HEK293 (cell line): ENCODE data around the gene MRTFB.

ENCODE experiments used
- CTCF ChIA-PET: fragments of 350-600 bp; formaldehyde crosslinking; extraction: SDS; loops from one replicate; lab custom pipeline; 2021; ENCODE audit warnings: antibody characterized with exemption; lab: Yijun Ruan, JAX
- POLR2A ChIA-PET: fragments of 300-600 bp; formaldehyde crosslinking; extraction: SDS; loops from one replicate; lab custom pipeline; 2020; ENCODE audit warnings: antibody characterized with exemption, inconsistent platforms; lab: Yijun Ruan, JAX
- H3K27ac ChIP-seq: fragments of 200-500 bp; sonication (Bioruptor generic); 2 replicates; pipeline ENCODE4 v1.5.1; 2014; ENCODE audit warnings: low read depth, low read length, control low read depth, inconsistent platforms; ENCODE audit errors: extremely low read depth
- H3K36me3 ChIP-seq, 2 experiments: fragments of 200-500 bp in 1 of 2; sonication (Bioruptor generic) in 1 of 2; 1 replicate in 1 of 2; 2 replicates in 1 of 2; pipeline ENCODE4 v1.5.1; 2014 to 2017; ENCODE audit warnings: inconsistent platforms in 2 of 2, low read length in 2 of 2; ENCODE audit not compliant: control insufficient read depth in 2 of 2, insufficient read depth in 1 of 2
- H3K4me1 ChIP-seq: fragments of 200-500 bp; sonication (Bioruptor generic); 2 replicates; pipeline ENCODE4 v1.5.1; 2014; ENCODE audit warnings: mild to moderate bottlenecking, low read length, inconsistent platforms; ENCODE audit not compliant: control insufficient read depth, insufficient read depth
- H3K4me3 ChIP-seq: 2 replicates; pipeline ENCODE4 v1.5.1; 2011; ENCODE audit warnings: low read depth, mild to moderate bottlenecking, control low read depth, low read length, moderate library complexity
- H3K9me3 ChIP-seq: fragments of 200-500 bp; sonication (Bioruptor generic); 2 replicates; pipeline ENCODE4 v1.5.1; 2014; ENCODE audit warnings: low read depth, low read length, inconsistent platforms; ENCODE audit not compliant: control insufficient read depth, insufficient read depth
- BCL11B ChIP-seq: fragments of 450-650 bp; formaldehyde crosslinking; IDR thresholded peaks from 2 replicates; pipeline ENCODE4 v1.5.1; 2016; ENCODE audit warnings: low read depth, missing biosample characterization, missing genetic modification characterization
- MYNN ChIP-seq: fragments of 450-650 bp; formaldehyde crosslinking; IDR thresholded peaks from 2 replicates; pipeline ENCODE4 v1.5.1; 2016; ENCODE audit warnings: missing biosample characterization, missing genetic modification characterization, borderline replicate concordance
- PRDM1 ChIP-seq: fragments of 450-650 bp; formaldehyde crosslinking; IDR thresholded peaks from 2 replicates; pipeline ENCODE4; 2016; ENCODE audit warnings: missing biosample characterization, missing genetic modification characterization
- REST ChIP-seq: fragments of 450-650 bp; formaldehyde crosslinking; IDR thresholded peaks from 2 replicates; pipeline ENCODE4 v1.5.1; 2016; ENCODE audit warnings: missing biosample characterization, missing genetic modification characterization
- TCF7L2 ChIP-seq: IDR thresholded peaks from 2 replicates; pipeline ENCODE4 v1.6.1; 2011; ENCODE audit warnings: low read depth, mild to moderate bottlenecking, inconsistent platforms, low read length, moderate library complexity, borderline replicate concordance
- TSHZ1 ChIP-seq: fragments of 450-650 bp; formaldehyde crosslinking; IDR thresholded peaks from 2 replicates; pipeline ENCODE4 v1.5.1; 2016; ENCODE audit warnings: missing biosample characterization, missing genetic modification characterization, borderline replicate concordance
- YY2 ChIP-seq: fragments of 450-650 bp; formaldehyde crosslinking; IDR thresholded peaks from 2 replicates; pipeline ENCODE4 v1.5.1; 2016; ENCODE audit warnings: missing biosample characterization, missing genetic modification characterization
- ZBTB10 ChIP-seq: fragments of 450-650 bp; formaldehyde crosslinking; IDR thresholded peaks from 2 replicates; pipeline ENCODE4 v1.5.1; 2016; ENCODE audit warnings: missing biosample characterization, missing genetic modification characterization
- ZBTB17 ChIP-seq: fragments of 450-650 bp; formaldehyde crosslinking; IDR thresholded peaks from 2 replicates; pipeline ENCODE4 v1.5.1; 2016; ENCODE audit warnings: missing biosample characterization, missing genetic modification characterization
- ZBTB20 ChIP-seq: fragments of 450-650 bp; formaldehyde crosslinking; IDR thresholded peaks from 2 replicates; pipeline ENCODE4 v1.5.1; 2016; ENCODE audit warnings: missing biosample characterization, missing genetic modification characterization
- ZBTB21 ChIP-seq: fragments of 450-650 bp; formaldehyde crosslinking; IDR thresholded peaks from 2 replicates; pipeline ENCODE4 v1.5.1; 2017; ENCODE audit warnings: missing biosample characterization, missing genetic modification characterization
- ZBTB6 ChIP-seq: fragments of 450-650 bp; formaldehyde crosslinking; IDR thresholded peaks from 2 replicates; pipeline ENCODE4 v1.5.1; 2017; ENCODE audit warnings: missing biosample characterization, missing genetic modification characterization
- ZEB2 ChIP-seq: fragments of 450-650 bp; formaldehyde crosslinking; IDR thresholded peaks from 2 replicates; pipeline ENCODE4 v1.5.1; 2016; ENCODE audit warnings: missing biosample characterization, missing genetic modification characterization
- ZNF19 ChIP-seq: fragments of 450-650 bp; formaldehyde crosslinking; IDR thresholded peaks from 2 replicates; pipeline ENCODE4; 2016; ENCODE audit warnings: missing biosample characterization, missing genetic modification characterization, low read depth
- ZNF2 ChIP-seq: fragments of 450-650 bp; formaldehyde crosslinking; IDR thresholded peaks from 2 replicates; pipeline ENCODE4 v1.5.1; 2016; ENCODE audit warnings: missing biosample characterization, missing genetic modification characterization
- ZNF48 ChIP-seq: fragments of 450-650 bp; formaldehyde crosslinking; IDR thresholded peaks from 2 replicates; pipeline ENCODE4 v1.5.1; 2016; ENCODE audit warnings: missing biosample characterization, missing genetic modification characterization
- ZNF544 ChIP-seq: fragments of 450-650 bp; formaldehyde crosslinking; IDR thresholded peaks from 2 replicates; pipeline ENCODE4 v1.5.0; 2017; ENCODE audit warnings: missing biosample characterization, missing genetic modification characterization
- ZNF747 ChIP-seq: fragments of 450-650 bp; formaldehyde crosslinking; IDR thresholded peaks from 2 replicates; pipeline ENCODE4 v1.5.1; 2016; ENCODE audit warnings: missing biosample characterization, missing genetic modification characterization
- ZNF776 ChIP-seq: fragments of 450-650 bp; formaldehyde crosslinking; IDR thresholded peaks from 2 replicates; pipeline ENCODE4 v1.5.0; 2017; ENCODE audit warnings: missing biosample characterization, missing genetic modification characterization, borderline replicate concordance
- ZSCAN4 ChIP-seq: fragments of 450-650 bp; formaldehyde crosslinking; IDR thresholded peaks from 2 replicates; pipeline ENCODE4 v1.5.1; 2017; ENCODE audit warnings: missing biosample characterization, missing genetic modification characterization

The MRTFB gene

GRCh38 chr16:14284371-14284770 is 213.3 kb downstream of the MRTFB start:
- Histone ChIP-seq H3K36me3 (no peaks in the 10 kb centered on the region), H3K4me3 (no peak overlapping the region), H3K9me3 (no peaks in the 10 kb centered on the region), H3K27ac (no peak overlapping the region), H3K4me1 (no peaks in the 10 kb centered on the region; the same call in 1 of the 2 replicates)
- TF ChIP-seq ZNF776 = no peak
- no peak for TF ChIP-seq BCL11B (tag by site-specific recombination)
- no peak for TF ChIP-seq REST (tag by site-specific recombination)
- no peak for TF ChIP-seq ZNF19
- no peak for TF ChIP-seq ZNF747 (tag by site-specific recombination)
- no peak for TF ChIP-seq TSHZ1 (tag by site-specific recombination)
- no peak for TF ChIP-seq ZBTB10 (tag by site-specific recombination)
- TF ChIP-seq ZBTB21 (tag by site-specific recombination) = no peak
- no peak for TF ChIP-seq TCF7L2
- ChIA-PET POLR2A (no interaction called here), CTCF (interaction anchor here (0.7 to 2.5 kb wide), 3 partner anchors 34 to 361 kb away, joined by 3 to 12 read pairs (median 4); no protein-coding TSS in a partner anchor)

GRCh38 chr16:14284930-14285512 is 213.9 kb downstream of the MRTFB start:
- Histone ChIP-seq H3K9me3 (no peaks in the 10 kb centered on the region), H3K4me3 (peak overlapping the region; percentile 79), H3K4me1 (no peaks in the 10 kb centered on the region; the same call in 1 of the 2 replicates), H3K27ac (peak overlapping the region; percentile 48), H3K36me3 (no peaks in the 10 kb centered on the region)
- ChIA-PET POLR2A (interaction anchor here (1.2 to 1.6 kb wide), 3 partner anchors 16 to 365 kb away, joined by 4 to 11 read pairs (median 5); partner anchors contain the start of gene ERCC4), CTCF (interaction anchor here (0.6 to 2.5 kb wide), 5 partner anchors 30 to 365 kb away, joined by 3 to 12 read pairs (median 4); partner anchors contain the start of gene ERCC4)
- TF ChIP-seq ZBTB20 (tag by site-specific recombination) (peak; percentile 16; the same call in 1 of the 2 replicates), PRDM1 (tag by site-specific recombination) (no peak), YY2 (tag by site-specific recombination) (no peak), ZNF544 (no peak), ZSCAN4 (tag by site-specific recombination) (no peak), ZBTB6 (tag by site-specific recombination) (peak; percentile 29; the same call in 1 of the 2 replicates), ZEB2 (tag by site-specific recombination) (peak; percentile 55), ZNF48 (tag by site-specific recombination) (no peak), ZBTB17 (tag by site-specific recombination) (peak; percentile 56), ZNF19 (no peak), MYNN (tag by site-specific recombination) (peak; percentile 94), ZNF2 (tag by site-specific recombination) (peak; percentile 62; the same call in 1 of the 2 replicates)
